Suppressor macrophage treated with lipopolysaccharide for 1 hour (primary cell): ENCODE measurements around the gene HOXB3.
"Not testable (repeated sequence)": the region's sequence is repeated elsewhere in the genome, so short reads cannot be mapped to it uniquely, and the experiment has no call there.

Experiments
- DNase-seq, 3 donors: peaks; one replicate each; pipeline ENCODE4 v3.0.0-alpha.2; 2020 to 2022

HOXB3 gene

GRCh38 chr17:48520631-48521079, 69.4 kb downstream of the HOXB3 start:
- no peak for DNase-seq

GRCh38 chr17:48519427-48519826, 70.6 kb downstream of the HOXB3 start:
- DNase-seq: no peak

GRCh38 chr17:48517478-48517877, 72.6 kb downstream of the HOXB3 start:
- no peak for DNase-seq

GRCh38 chr17:48515925-48516900, 73.8 kb downstream of the HOXB3 start:
- DNase-seq: no peak

- DNase-seq: no peak
These were observed 75.6 kb downstream of the HOXB3 start for GRCh38 chr17:48514477-48514876.

- no peak for DNase-seq
These were observed 76.2 kb downstream of the HOXB3 start for GRCh38 chr17:48513666-48514455.

- DNase-seq: peak in 1 of 3 donors; percentile 29
These were observed 76.9 kb downstream of the HOXB3 start for GRCh38 chr17:48513097-48513496.

- DNase-seq: no peak
These were observed 79.1 kb downstream of the HOXB3 start for GRCh38 chr17:48510761-48511604.

GRCh38 chr17:48510381-48510760, 79.7 kb downstream of the HOXB3 start:
- no peak for DNase-seq

- not testable (repeated sequence) for DNase-seq
These were observed 80.3 kb downstream of the HOXB3 start for GRCh38 chr17:48509708-48510107.

GRCh38 chr17:48506246-48506645, 83.8 kb downstream of the HOXB3 start:
- no peak for DNase-seq

GRCh38 chr17:48505788-48506187, 84.3 kb downstream of the HOXB3 start:
- peak; percentile 52 to 75 (median 67) for DNase-seq

- no peak for DNase-seq
These were observed 85.1 kb downstream of the HOXB3 start for GRCh38 chr17:48504953-48505352.

GRCh38 chr17:48503747-48504146, 86.3 kb downstream of the HOXB3 start:
- DNase-seq: no peak

- no peak for DNase-seq
These were observed 87.1 kb downstream of the HOXB3 start for GRCh38 chr17:48502901-48503300.

- no peak for DNase-seq
These were observed 87.7 kb downstream of the HOXB3 start for GRCh38 chr17:48502312-48502711.

- no peak for DNase-seq
These were observed 89.3 kb downstream of the HOXB3 start for GRCh38 chr17:48500435-48501426.

- DNase-seq: no peak
These were observed 90.2 kb downstream of the HOXB3 start for GRCh38 chr17:48499735-48500434.

GRCh38 chr17:48499248-48499647, 90.8 kb downstream of the HOXB3 start:
- DNase-seq: no peak
